ENCODE data around the gene ARHGAP18.
"Not testable (repeated sequence)": the region's sequence is repeated elsewhere in the genome, so short reads cannot be mapped to it uniquely, and the experiment has no call there.

Gene ARHGAP18

GRCh38 chr6:129608886-129609537 lies 101.0 kb downstream of the ARHGAP18 start:
- DNase-seq = no peak

DNA sequence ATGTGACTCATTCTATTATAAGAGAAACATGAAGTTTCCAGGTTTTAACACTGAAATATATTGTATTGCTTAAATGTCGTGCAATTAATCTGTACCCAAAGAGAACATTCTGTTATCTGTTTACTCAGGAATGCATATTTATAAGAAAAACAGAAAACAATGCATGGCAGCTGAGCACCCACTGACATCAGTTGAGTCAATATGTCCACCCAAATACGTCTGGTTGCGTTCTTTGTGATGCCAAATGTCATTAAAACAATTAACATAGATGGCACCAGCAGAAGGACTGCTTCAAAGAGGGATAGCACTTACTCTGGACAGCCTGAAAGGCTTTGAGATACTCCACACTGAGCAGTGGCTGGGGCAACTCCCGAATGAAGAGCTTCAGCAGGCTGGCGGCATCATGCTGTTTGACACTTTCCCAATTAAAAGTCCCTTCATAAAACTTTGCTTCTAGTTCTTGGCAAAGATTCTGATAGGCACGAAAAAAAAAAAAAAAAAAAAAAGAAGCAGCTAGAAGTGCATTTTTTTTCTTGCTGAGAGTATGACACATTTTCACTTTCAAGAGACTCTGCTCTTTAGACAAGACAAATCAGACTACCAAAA lies 102.3 kb downstream of the ARHGAP18 start:
- DNase-seq = no peak

DNA sequence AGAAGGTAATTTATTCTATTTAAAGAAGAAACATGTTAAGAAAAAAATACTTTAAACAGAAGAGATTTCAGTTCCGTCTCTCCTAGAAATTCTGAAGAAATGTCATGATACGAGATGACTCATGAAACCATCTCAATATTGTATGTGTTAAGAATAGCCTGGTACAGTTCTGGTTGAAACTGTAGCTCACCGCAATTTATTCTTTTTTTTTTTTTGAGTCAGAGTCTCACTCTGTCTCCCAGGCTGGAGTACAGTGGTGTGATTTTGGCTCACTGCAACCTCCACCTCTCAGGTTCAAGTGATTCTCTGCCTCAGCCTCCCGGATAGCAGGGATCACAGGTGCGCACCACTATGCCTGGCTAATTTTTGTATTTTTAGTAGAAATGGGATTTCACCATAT lies 103.3 kb downstream of the ARHGAP18 start:
- no peak for DNase-seq

GRCh38 chr6:129605967-129606366 lies 104.0 kb downstream of the ARHGAP18 start:
- no peak for DNase-seq

- no peak for DNase-seq
Measured at GRCh38 chr6:129605095-129605494, 104.9 kb downstream of the ARHGAP18 start.

DNA sequence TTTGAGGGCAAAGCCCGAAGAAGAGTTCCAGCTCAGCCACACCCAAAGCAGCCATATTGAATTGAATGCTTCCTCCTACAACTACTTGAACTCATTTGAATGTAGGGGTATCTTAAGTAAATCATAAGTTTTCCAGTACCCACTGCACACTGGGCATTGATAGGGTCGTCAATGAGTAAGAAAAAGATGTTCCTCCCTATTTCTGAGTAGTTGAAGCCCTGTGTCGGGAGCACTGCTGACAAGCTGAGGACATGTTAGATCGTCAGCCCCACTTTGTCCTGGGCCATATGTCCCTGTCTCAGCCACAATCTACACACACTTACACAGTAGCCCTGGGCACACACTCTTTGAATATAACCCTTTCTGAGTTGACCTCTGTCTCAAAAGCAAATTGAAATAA lies 105.7 kb downstream of the ARHGAP18 start:
- no peak for DNase-seq

DNA sequence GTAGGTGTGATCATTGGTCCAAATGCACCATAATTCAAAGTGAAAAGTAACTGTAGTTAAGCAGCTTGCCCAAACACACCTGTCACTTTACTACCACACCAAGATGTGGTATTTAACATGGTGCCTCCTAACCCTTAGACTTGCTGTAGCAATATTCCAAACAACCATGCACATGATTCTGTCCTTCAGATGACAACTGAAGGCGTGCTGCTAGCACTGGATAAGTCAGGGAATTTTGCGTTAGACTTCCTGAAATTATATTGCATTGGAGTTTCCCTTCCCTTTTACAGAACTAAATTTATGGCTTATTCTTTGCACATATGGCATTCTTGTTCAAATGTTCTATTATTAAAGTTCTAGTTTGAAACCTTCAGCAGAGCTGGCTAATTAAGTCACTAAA lies 106.2 kb downstream of the ARHGAP18 start:
- no peak for DNase-seq

DNA sequence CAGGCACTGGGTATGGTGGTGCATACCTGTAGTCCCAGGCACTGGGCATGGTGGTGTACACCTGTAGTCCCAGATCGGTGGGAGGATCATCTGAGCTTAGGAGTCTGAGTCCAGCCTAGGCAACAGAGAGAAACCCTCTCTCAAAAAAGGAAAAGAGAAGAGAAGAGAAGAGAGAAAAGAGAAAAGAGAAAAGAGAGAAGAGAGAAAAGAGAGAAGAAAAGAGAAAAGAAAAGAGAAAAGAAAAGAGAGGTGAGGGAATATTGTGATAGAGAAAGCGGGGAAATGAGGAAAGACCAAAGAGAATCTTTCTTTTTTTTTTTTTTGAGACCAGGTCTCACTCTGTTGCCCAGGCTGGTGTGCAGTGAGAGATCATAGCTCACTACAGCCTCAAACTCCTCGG lies 108.7 kb downstream of the ARHGAP18 start:
- no peak for DNase-seq

DNA sequence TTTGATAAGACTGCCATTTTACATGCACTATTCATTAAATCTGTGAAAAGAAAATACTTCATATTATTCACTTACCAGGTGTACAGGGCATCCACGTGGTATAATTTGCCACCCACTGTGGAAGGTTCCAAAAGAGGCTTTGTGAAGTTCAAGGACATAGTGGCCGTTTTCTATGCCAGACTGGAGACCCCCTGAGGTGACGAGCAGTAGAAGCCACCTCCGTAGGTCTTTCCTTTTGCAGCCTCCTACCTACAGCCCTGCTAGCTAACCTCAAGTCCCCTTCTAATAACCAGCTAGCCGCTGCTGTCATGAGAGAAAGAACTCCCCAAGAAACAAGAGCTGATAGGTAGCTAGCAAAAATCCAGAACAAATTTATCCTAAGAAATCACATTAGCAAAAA lies 110.5 kb downstream of the ARHGAP18 start:
- DNase-seq = no peak

GRCh38 chr6:129598244-129599187 lies 111.5 kb downstream of the ARHGAP18 start:
- DNase-seq = peak; percentile 10

DNA sequence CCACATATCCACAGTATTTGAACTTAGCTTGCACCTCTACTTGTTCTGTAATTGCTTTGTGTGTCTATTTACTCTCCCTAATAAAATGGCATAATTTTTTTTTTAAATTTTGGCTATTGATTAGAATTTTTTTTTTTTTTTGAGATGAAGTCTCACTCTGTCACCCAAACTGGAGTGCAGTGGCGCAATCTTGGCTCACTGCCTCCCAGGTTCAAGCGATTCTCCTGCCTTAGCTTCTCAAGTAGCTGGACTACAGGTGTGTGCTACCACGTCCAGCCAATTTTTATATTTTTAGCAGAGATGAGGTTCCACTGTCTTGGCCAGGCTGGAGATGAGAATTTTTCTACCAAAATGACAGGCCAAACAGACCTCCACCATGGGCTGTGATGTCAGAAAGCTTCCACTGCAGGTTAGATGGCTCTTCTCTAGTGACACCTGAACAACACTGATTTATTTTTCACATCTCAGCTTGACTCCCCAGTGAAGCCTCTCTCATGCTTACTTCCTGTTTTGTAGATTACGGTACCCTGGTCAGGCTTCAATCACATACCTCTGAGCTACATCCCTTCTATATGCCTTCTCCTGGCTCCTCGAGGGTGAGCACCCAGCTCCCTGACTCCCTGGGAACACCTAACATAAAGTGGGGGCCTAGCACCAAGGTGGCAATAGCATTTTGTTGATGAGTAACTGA lies 112.8 kb downstream of the ARHGAP18 start:
- DNase-seq = no peak

DNA sequence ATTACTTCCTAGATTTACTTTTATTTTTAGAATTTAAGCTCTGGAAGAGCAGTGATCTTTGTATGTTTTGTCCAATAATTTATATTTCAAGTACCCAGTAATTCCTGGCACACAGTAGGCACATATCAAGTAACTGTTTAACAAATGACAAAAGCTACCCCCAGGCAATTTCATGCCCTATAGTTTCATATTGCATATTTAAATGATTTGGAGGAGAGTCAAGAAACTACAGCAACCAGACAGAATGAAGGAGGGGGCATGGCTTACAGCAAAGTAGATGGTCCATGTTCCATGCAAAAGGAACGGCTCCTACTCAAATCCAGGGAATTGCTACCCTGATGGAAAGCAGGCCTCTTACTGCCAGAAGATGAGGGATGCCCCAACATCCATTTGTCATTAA lies 113.5 kb downstream of the ARHGAP18 start:
- DNase-seq = no peak

- DNase-seq = no peak
Measured at GRCh38 chr6:129593233-129593564, 116.8 kb downstream of the ARHGAP18 start.

GRCh38 chr6:129592516-129593232 lies 117.3 kb downstream of the ARHGAP18 start:
- DNase-seq = no peak

GRCh38 chr6:129590408-129591022 lies 119.5 kb downstream of the ARHGAP18 start:
- DNase-seq = no peak

DNA sequence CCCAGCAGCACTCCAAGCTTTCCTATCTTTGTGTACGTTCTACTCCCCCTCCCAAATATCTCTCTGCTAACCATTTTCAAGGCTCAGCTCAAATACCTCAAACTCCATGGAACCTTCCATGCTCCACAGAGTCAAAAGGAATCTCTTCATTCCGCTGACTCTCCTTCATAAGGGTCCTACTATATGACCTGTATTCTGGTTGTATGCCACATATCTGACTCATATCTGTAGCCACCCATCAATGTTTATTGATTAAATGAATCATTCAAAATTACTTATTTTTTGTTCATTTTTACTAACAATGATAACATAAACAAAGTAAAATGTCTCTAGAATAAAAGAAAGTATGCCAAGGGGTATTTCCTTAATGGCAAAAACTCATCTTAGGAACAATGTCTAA lies 123.2 kb downstream of the ARHGAP18 start:
- no peak for DNase-seq

DNA sequence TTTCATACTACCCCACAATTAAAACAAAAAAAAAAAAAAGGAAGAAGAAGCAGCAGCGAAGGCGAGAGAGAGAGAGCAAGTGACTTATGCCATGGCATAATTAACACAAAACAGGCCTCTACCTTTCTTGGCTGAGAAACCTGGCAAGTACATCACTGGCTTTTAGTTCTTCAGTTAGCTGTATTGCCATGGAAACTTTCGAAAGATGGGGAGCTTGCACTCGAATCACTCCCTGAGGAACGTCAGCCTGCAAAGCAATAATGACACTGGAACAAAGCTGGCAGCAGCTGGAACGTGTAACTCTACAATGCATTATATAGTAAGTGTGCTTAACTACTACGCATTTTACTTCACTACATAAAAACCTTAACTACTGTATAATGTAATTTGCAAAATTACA lies 126.1 kb downstream of the ARHGAP18 start:
- DNase-seq = no peak

- no peak for DNase-seq
Measured at GRCh38 chr6:129578315-129578714, 131.7 kb downstream of the ARHGAP18 start.

GRCh38 chr6:129577691-129578090 lies 132.3 kb downstream of the ARHGAP18 start:
- DNase-seq = no peak

DNA sequence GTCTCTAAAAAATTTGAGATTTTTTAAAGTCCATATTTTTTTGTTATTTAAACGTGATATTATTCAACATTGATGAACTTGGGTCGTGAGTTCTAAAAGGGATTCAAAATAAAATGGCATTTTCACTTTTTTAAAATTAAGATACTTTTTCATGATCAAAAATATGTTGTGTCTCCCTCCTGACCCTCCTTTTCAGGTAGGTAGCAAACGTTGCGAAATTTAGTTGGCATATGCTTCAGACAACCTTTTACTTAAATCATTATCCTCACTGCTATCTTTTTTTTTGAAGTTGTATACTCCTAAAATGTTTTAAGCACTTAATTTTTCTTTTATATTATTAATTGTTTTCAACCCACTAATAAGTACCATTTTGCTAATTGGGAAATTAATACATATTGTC lies 133.5 kb downstream of the ARHGAP18 start:
- no peak for DNase-seq

DNA sequence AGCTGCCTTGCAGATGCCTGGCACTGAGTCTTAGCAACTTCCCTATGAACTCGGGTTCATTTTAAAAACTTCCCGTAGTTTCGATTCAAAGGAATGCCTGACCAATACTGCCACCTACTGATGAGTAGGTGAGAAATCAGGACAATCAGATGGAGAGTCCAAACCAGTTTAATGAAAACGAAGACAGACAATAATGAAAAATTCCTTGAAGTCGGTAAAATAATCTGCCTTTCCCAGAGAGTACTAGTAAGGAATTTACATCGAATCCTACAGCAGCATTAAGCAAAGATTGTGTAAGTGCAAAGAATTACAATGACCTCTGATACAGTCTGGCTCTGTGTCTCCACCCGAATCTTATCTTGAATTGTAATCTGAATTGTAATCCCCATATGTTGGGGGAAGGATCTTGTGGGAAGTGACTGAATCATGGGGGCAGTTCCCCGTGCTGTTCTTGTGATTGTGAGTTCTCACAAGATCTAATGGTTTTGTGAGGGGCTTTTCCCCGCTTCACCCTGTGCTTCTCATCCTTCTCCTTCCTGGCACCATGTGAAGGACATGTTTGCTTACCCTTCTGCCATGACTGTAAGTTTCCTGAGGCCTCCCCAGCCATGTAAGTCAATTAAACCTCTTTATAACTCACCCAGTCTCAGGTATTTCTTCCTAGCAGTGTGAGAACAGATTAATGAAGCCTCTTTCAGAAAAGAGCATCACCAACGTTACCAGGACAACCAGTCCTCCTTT lies 134.4 kb downstream of the ARHGAP18 start:
- no peak for DNase-seq

GRCh38 chr6:129574605-129575004 lies 135.4 kb downstream of the ARHGAP18 start:
- DNase-seq = not testable (repeated sequence)
